K562 (cell line): ENCODE results near the gene EMX2. TPM values are rescaled to one million over a fixed set of nuclear protein-coding genes. Genes with fewer than 3 reads are reported as not detected.

Experiments
- CEBPG ChIP-seq, 3 experiments: fragments of 200-800 bp in 1 of 3; sonication (Bioruptor generic) in 1 of 3; sonication (generic) in 1 of 3; formaldehyde crosslinking in 1 of 3; IDR thresholded peaks in 2 of 3; conservative IDR thresholded peaks in 1 of 3; 2 replicates each; pipeline versions ENCODE4 v1.6.1 to v1.8.0; 2016 to 2022; ENCODE audit warnings: missing compliant biosample characterization in 2 of 3, missing genetic modification characterization in 2 of 3, mild to moderate bottlenecking in 1 of 3, missing genetic modification reagents in 1 of 3
- CHD4 ChIP-seq: fragments of 200-600 bp; sonication (generic); IDR thresholded peaks from 3 replicates; pipeline ENCODE4 v1.6.1; 2012; ENCODE audit warnings: low read depth, mild to moderate bottlenecking, mixed read lengths, low read length, inconsistent platforms; ENCODE audit not compliant: insufficient read depth, insufficient replicate concordance, poor library complexity, severe bottlenecking
- CXXC5 ChIP-seq: fragments of 250-450 bp; sonication (Bioruptor Pico); IDR thresholded peaks from 2 replicates; pipeline ENCODE4 v1.8.0; 2022; ENCODE audit warnings: inconsistent platforms, mild to moderate bottlenecking, moderate library complexity
- PBX2 ChIP-seq, 2 experiments: IDR thresholded peaks in 1 of 2; conservative IDR thresholded peaks in 1 of 2; 2 replicates each; pipeline ENCODE4 v1.6.1; 2016; ENCODE audit warnings: low read depth in 2 of 2, mild to moderate bottlenecking in 1 of 2, missing compliant biosample characterization in 1 of 2, missing genetic modification characterization in 1 of 2, moderate library complexity in 1 of 2
- SAFB ChIP-seq: fragments of 200-400 bp; formaldehyde crosslinking; IDR thresholded peaks from 2 replicates; pipeline ENCODE4 v1.6.1; 2017; ENCODE audit warnings: low read depth, low read length, borderline replicate concordance
- polyA plus RNA-seq, 8 experiments: library from polyadenylated mRNA; depleted of rRNA in 4 of 8; stranded (reverse) in 5 of 8; unstranded in 3 of 8; fragments of >200 nt; fragmentation: Nextera tagmentation in 2 of 8; fragmentation: Illumina TruSeq in 1 of 8; extraction: Ambion mirVana in 2 of 8; extraction: Trizol in 1 of 8; gene quantifications; 2 replicates each; pipeline versions ENCODE4 v1.2.1 to v1.2.3, GENCODE V29; 2011 to 2014; ENCODE audit warnings: inconsistent platforms in 1 of 8, missing spikeins in 1 of 8
- total RNA-seq, 7 experiments: library from RNA; depleted of rRNA in 6 of 7; stranded (reverse); fragments of >200 nt in 6 of 7; fragmentation: Illumina TruSeq in 2 of 7; extraction: Trizol in 2 of 7; gene quantifications; 2 replicates each; pipeline versions ENCODE4 v1.2.1 to v1.2.3, GENCODE V29; 2011 to 2021; ENCODE audit warnings: low replicate concordance in 1 of 7

Gene EMX2
- total and polyA plus RNA-seq, 9 of the 15 experiments (the other 6 are each of a cell fraction or from before 2014, with no cell fraction given) = not detected

GRCh38 chr10:117543225-117544003 is 868 bp downstream of the EMX2 start (continued):
- TF ChIP-seq PBX2 (CRISPR knock-in tag; IDR thresholded peaks at IDR 0.05; ENCODE audit: low read depth) (no peak), PBX2 (tag; conservative IDR thresholded peaks at IDR 0.05; ENCODE audit: low read depth) (no peak), CXXC5 (CRISPR knock-in tag) (no peak), CEBPG (CRISPR knock-in tag; IDR thresholded peaks at IDR 0.05) (no peak), CEBPG (tag; conservative IDR thresholded peaks at IDR 0.05 in 1 of 2, IDR thresholded peaks at IDR 0.05 in 1 of 2) (no peak), CHD4 (no peak), SAFB (no peak)
